HepG2 (cell line): Measurements from ENCODE around the gene TLE7. TPM values are rescaled to one million over a fixed set of nuclear protein-coding genes. Genes with fewer than 3 reads are reported as not detected.

Experiments
- ATAC-seq: fragments of 200-7000 bp; cut with Tn5 transposase; 3 replicates; pipeline ENCODE4 v1.9.1; 2020; ENCODE audit warnings: mild to moderate bottlenecking, moderate library complexity
- BruUV-seq: library from RNA; stranded (reverse); fragments of 400-500 nt; replicated peaks from 2 replicates; lab custom pipeline; 2021; lab: Mats Ljungman, UMichigan
- CTCF ChIA-PET: fragments of 300-600 bp; formaldehyde crosslinking; extraction: SDS; loops from one replicate; lab custom pipeline; 2021; ENCODE audit warnings: low total read pairs, inconsistent platforms, low intra/inter-chr PET ratio; lab: Yijun Ruan, JAX
- POLR2A ChIA-PET: fragments of 350-600 bp; sonication (Branson Sonifier 250); formaldehyde crosslinking; loops from one replicate; lab custom pipeline; 2020; ENCODE audit warnings: antibody characterized with exemption, inconsistent platforms; lab: Yijun Ruan, JAX
- DNase-seq: peaks from one replicate; pipeline ENCODE4 v3.0.0-alpha.2; 2015; ENCODE audit warnings: low spot score
- FAIRE-seq: peaks from 3 replicates; lab custom pipeline; 2011; peaks lifted over from hg19 to GRCh38; lab: Jason Lieb, UNC
- H2AFZ ChIP-seq: one replicate; pipeline ENCODE4 v1.6.1; 2011; ENCODE audit warnings: low read length, inconsistent platforms
- H3K27ac ChIP-seq: fragments of 300-600 bp; 3 replicates; pipeline ENCODE4 v1.8.0; 2011; ENCODE audit warnings: mixed run types, mild to moderate bottlenecking, mixed read lengths, low read length, inconsistent platforms; ENCODE audit not compliant: insufficient read depth; ENCODE audit errors: extremely low read length
- H3K27me3 ChIP-seq, 2 experiments: fragments of 200-600 bp in 1 of 2; 2 replicates in 1 of 2; 3 replicates in 1 of 2; pipeline versions ENCODE4 v1.6.0 to v1.8.0; 2011; ENCODE audit warnings: low read length in 2 of 2, mild to moderate bottlenecking in 2 of 2, moderate library complexity in 2 of 2, inconsistent platforms in 1 of 2; ENCODE audit not compliant: insufficient read depth in 2 of 2, control insufficient read depth in 1 of 2
- H3K36me3 ChIP-seq, 2 experiments: fragments of 200-600 bp in 1 of 2; replicated peaks in 1 of 2; 2 replicates in 1 of 2; 3 replicates in 1 of 2; pipeline versions ENCODE4 v1.5.1 to v1.8.0; 2011; ENCODE audit warnings: low read length in 2 of 2, inconsistent platforms in 1 of 2; ENCODE audit not compliant: insufficient read depth in 2 of 2, control insufficient read depth in 1 of 2
- H3K4me1 ChIP-seq: 2 replicates; pipeline ENCODE4 v1.5.1; 2012; ENCODE audit warnings: low read length, inconsistent platforms; ENCODE audit not compliant: insufficient read depth
- H3K4me2 ChIP-seq: 2 replicates; pipeline ENCODE4 v1.6.0; 2011; ENCODE audit warnings: low read depth, low read length, inconsistent platforms
- H3K4me3 ChIP-seq, 3 experiments: fragments of 200-600 bp in 1 of 3; sonication (generic), shearing (Covaris generic) in 1 of 3; replicated peaks in 1 of 3; 2 replicates each; pipeline ENCODE4 v1.5.1; 2011 to 2016; ENCODE audit warnings: low read length in 3 of 3, inconsistent platforms in 2 of 3, low read depth in 2 of 3, mild to moderate bottlenecking in 2 of 3, control low read depth in 1 of 3, mixed read lengths in 1 of 3; ENCODE audit not compliant: insufficient read depth in 1 of 3
- H3K79me2 ChIP-seq: one replicate; pipeline ENCODE4 v1.6.1; 2011; ENCODE audit warnings: low read length, inconsistent platforms; ENCODE audit not compliant: insufficient read depth
- H3K9ac ChIP-seq: 2 replicates; pipeline ENCODE4 v1.6.0; 2011; ENCODE audit warnings: mild to moderate bottlenecking, low read depth, low read length, inconsistent platforms; ENCODE audit not compliant: insufficient read depth
- H3K9me3 ChIP-seq: 2 replicates; pipeline ENCODE4 v1.5.1; 2012; ENCODE audit warnings: mild to moderate bottlenecking, low read length
- H4K20me1 ChIP-seq: 2 replicates; pipeline ENCODE4 v1.6.0; 2011; ENCODE audit warnings: inconsistent platforms, mild to moderate bottlenecking, low read length, moderate library complexity; ENCODE audit not compliant: insufficient read depth
- ARNTL ChIP-seq: sonication (generic); formaldehyde crosslinking; IDR thresholded peaks from 2 replicates; pipeline ENCODE4 v1.4.0; 2020; ENCODE audit warnings: mild to moderate bottlenecking, missing genetic modification reagents
- CEBPG ChIP-seq: IDR thresholded peaks from 2 replicates; pipeline ENCODE4 v1.6.1; 2016
- FOXP4 ChIP-seq: sonication (generic); formaldehyde crosslinking; IDR thresholded peaks from 2 replicates; pipeline ENCODE4 v1.4.0; 2020; ENCODE audit warnings: missing genetic modification reagents
- KLF9 ChIP-seq: IDR thresholded peaks from 2 replicates; pipeline ENCODE4 v1.6.1; 2016; ENCODE audit warnings: low read depth
- MBNL3 ChIP-seq: fragments of 250-450 bp; sonication (Bioruptor Pico); conservative IDR thresholded peaks from 2 replicates; pipeline ENCODE4 v1.8.0; 2022; ENCODE audit warnings: mild to moderate bottlenecking, inconsistent platforms
- NFE2 ChIP-seq: sonication (generic); formaldehyde crosslinking; IDR thresholded peaks from 2 replicates; pipeline ENCODE4 v1.4.0; 2020; ENCODE audit warnings: missing genetic modification reagents
- NR3C1 ChIP-seq: sonication (generic); formaldehyde crosslinking; IDR thresholded peaks from 2 replicates; pipeline ENCODE4 v1.4.0; 2020; ENCODE audit warnings: missing genetic modification reagents
- PHF21A ChIP-seq: sonication (generic); formaldehyde crosslinking; IDR thresholded peaks from 2 replicates; pipeline ENCODE4 v1.5.0; 2020; ENCODE audit warnings: mild to moderate bottlenecking, missing genetic modification reagents
- SNRNP70 ChIP-seq: fragments of 200-400 bp; formaldehyde crosslinking; IDR thresholded peaks from 2 replicates; pipeline ENCODE4 v1.6.1; 2017; ENCODE audit warnings: mild to moderate bottlenecking, low read depth, low read length, moderate library complexity
- THYN1 ChIP-seq: sonication (generic); formaldehyde crosslinking; IDR thresholded peaks from 2 replicates; pipeline ENCODE4 v1.8.1; 2023; ENCODE audit warnings: low read depth, mild to moderate bottlenecking, moderate library complexity, missing genetic modification reagents, borderline replicate concordance
- ZNF337 ChIP-seq: sonication (generic); formaldehyde crosslinking; IDR thresholded peaks from 2 replicates; pipeline ENCODE4 v1.5.1; 2020; ENCODE audit warnings: missing genetic modification reagents, low read depth, mild to moderate bottlenecking, borderline replicate concordance
- ZNF362 ChIP-seq: sonication (generic); formaldehyde crosslinking; IDR thresholded peaks from 2 replicates; pipeline ENCODE4 v1.4.0; 2020; ENCODE audit warnings: missing genetic modification reagents, mild to moderate bottlenecking, borderline replicate concordance
- ZNF468 ChIP-seq: sonication (generic); formaldehyde crosslinking; IDR thresholded peaks from 2 replicates; pipeline ENCODE4 v1.8.0; 2022; ENCODE audit warnings: mild to moderate bottlenecking, moderate library complexity, missing genetic modification reagents
- ZNF816 ChIP-seq: sonication (generic); formaldehyde crosslinking; IDR thresholded peaks from 2 replicates; pipeline ENCODE4 v1.8.0; 2022; ENCODE audit warnings: missing genetic modification reagents, mild to moderate bottlenecking, borderline replicate concordance
- ZSCAN20 ChIP-seq: sonication (generic); formaldehyde crosslinking; IDR thresholded peaks from 2 replicates; pipeline ENCODE4 v1.4.0; 2020; ENCODE audit warnings: missing genetic modification reagents, mild to moderate bottlenecking, borderline replicate concordance
- in situ Hi-C: cut with HindIII; loops from 2 replicates; pipeline ENCODE4 v1.10.0; 2017; ENCODE audit warnings: low pct_unique_long_range_greater_than_20kb; ENCODE audit not compliant: extremely low pct_ligation_motif_present
- intact Hi-C: fragments of 100-400 bp; cut with micrococcal nuclease; formaldehyde crosslinking; loops from one replicate; pipeline ENCODE4 v1.10.0; 2022; ENCODE audit not compliant: unreplicated experiment
- polyA plus RNA-seq, 8 experiments: library from polyadenylated mRNA; depleted of rRNA in 3 of 8; stranded (reverse) in 7 of 8; unstranded in 1 of 8; fragments of >200 nt; fragmentation: Illumina TruSeq in 4 of 8; extraction: Trizol in 4 of 8; gene quantifications; 2 replicates each; pipeline versions ENCODE4 v1.2.1 to v1.2.3, GENCODE V29; 2011 to 2016; ENCODE audit warnings: low read depth in 4 of 8, missing spikeins in 1 of 8, mixed read lengths in 1 of 8; ENCODE audit not compliant: insufficient read depth in 1 of 8
- total RNA-seq, 5 experiments: library from RNA; depleted of rRNA; stranded (reverse); fragments of >200 nt; fragmentation: Illumina TruSeq; extraction: Trizol; gene quantifications; 2 replicates each; pipeline ENCODE4 v1.2.3, GENCODE V29; 2016; ENCODE audit warnings: low read depth in 1 of 5

The TLE7 gene
- total and polyA plus RNA-seq, 2 of the 13 experiments (the other 11 are each of a cell fraction or from before 2014, with no cell fraction given), result not detected

GRCh38 chr16:71453036-71453435 lies 11.2 kb upstream of the TLE7 start:
- CTCF ChIA-PET, result no interaction called here

More at GRCh38 chr16:71453036-71453435, 11.2 kb upstream of the TLE7 start:
- TF ChIP-seq NFE2 (no peak), THYN1 (CRISPR knock-in tag) (no peak), KLF9 (CRISPR knock-in tag) (no peak), ZSCAN20 (CRISPR knock-in tag) (no peak), FOXP4 (CRISPR knock-in tag) (no peak), MBNL3 (CRISPR knock-in tag) (no peak), ZNF337 (no peak), SNRNP70 (no peak), ARNTL (no peak), CEBPG (CRISPR knock-in tag) (no peak), ZNF362 (CRISPR knock-in tag) (no peak), ZNF816 (CRISPR knock-in tag) (no peak), NR3C1 (CRISPR knock-in tag) (no peak), ZNF468 (CRISPR knock-in tag) (no peak), PHF21A (CRISPR knock-in tag) (no peak)
- POLR2A ChIA-PET, result no interaction called here
- Histone ChIP-seq H3K4me3 (no peak overlapping the region), H3K27me3 (no peaks in the 10 kb centered on the region), H3K4me1 (peaks cover 6% of the 10 kb centered on the region; the same call in 1 of the 2 replicates), H3K79me2 (no peaks in the 10 kb centered on the region), H2AFZ (no peak overlapping the region), H3K27ac (no peak overlapping the region), H3K36me3 (peaks cover 24 to 56% of the 10 kb centered on the region in 2 experiments), H4K20me1 (no peaks in the 10 kb centered on the region), H3K9me3 (no peaks in the 10 kb centered on the region), H3K4me2 (no peak overlapping the region), H3K9ac (no peak overlapping the region)
- intact Hi-C loops (no loop called here), in situ Hi-C loops (no loop called here)
- ATAC-seq (no peak), FAIRE-seq (no peak), DNase-seq (no peak)
- BruUV-seq, result no TSS peak
